GM18867 (cell line): ENCODE data around the gene ASNSD1.
"Not testable (repeated sequence)": the region's sequence is repeated elsewhere in the genome, so short reads cannot be mapped to it uniquely, and the experiment has no call there.

Experiments used
- ATAC-seq: cut with Tn5 transposase; IDR thresholded peaks from one replicate; pipeline ENCODE4 v1.9.1; 2021; ENCODE audit warnings: mild to moderate bottlenecking, moderate library complexity; ENCODE audit not compliant: unreplicated experiment

Gene ASNSD1

GRCh38 chr2:189685540-189686229, 24.4 kb downstream of the ASNSD1 start:
- peak; percentile 79 for ATAC-seq

GRCh38 chr2:189687796-189688195, 26.5 kb downstream of the ASNSD1 start:
- ATAC-seq: not testable (repeated sequence)

GRCh38 chr2:189696223-189696622, 35.0 kb downstream of the ASNSD1 start:
- ATAC-seq: no peak

- peak; percentile 57 for ATAC-seq
These were observed 37.0 kb downstream of the ASNSD1 start for GRCh38 chr2:189698020-189698887.

GRCh38 chr2:189700681-189701080, 39.4 kb downstream of the ASNSD1 start:
- ATAC-seq: no peak

GRCh38 chr2:189702071-189702470, 40.8 kb downstream of the ASNSD1 start:
- ATAC-seq: no peak

GRCh38 chr2:189709501-189710221, 48.4 kb downstream of the ASNSD1 start:
- ATAC-seq: no peak

GRCh38 chr2:189717593-189717992, 56.3 kb downstream of the ASNSD1 start:
- not testable (repeated sequence) for ATAC-seq

- no peak for ATAC-seq
These were observed 58.3 kb downstream of the ASNSD1 start for GRCh38 chr2:189719571-189719970.
